Fibroblast of the aortic adventitia (primary cell): ENCODE results near the gene ST13. TPM values are rescaled to one million over a fixed set of nuclear protein-coding genes. Genes with fewer than 3 reads are reported as not detected.

Source experiments
- DNase-seq: peaks from one replicate; pipeline ENCODE4 v3.0.0-alpha.2; 2010; ENCODE audit warnings: low read depth
- H3K4me3 ChIP-seq: 2 replicates; pipeline ENCODE4 v1.5.1; 2011; ENCODE audit warnings: low read depth, mild to moderate bottlenecking, control low read depth, low read length, moderate library complexity
- total RNA-seq: library from RNA; depleted of rRNA; stranded (reverse); fragments of >200 nt; gene quantifications from 2 replicates; pipeline ENCODE4 v1.2.3, GENCODE V29; 2012; ENCODE audit warnings: low replicate concordance
- TF ChIP-seq, protein P1 (sequence below): IDR thresholded peaks from 2 replicates; pipeline ENCODE4 v1.5.1; 2011; ENCODE audit warnings: mild to moderate bottlenecking, low read length, control low read depth, inconsistent platforms; ENCODE audit not compliant: insufficient read depth

The ST13 gene
- total RNA-seq: 154 and 514 TPM in 2 replicates

- peak within 1 kb of the TSS; percentile 99 for H3K4me3 ChIP-seq
- TF ChIP-seq, protein P1, sequence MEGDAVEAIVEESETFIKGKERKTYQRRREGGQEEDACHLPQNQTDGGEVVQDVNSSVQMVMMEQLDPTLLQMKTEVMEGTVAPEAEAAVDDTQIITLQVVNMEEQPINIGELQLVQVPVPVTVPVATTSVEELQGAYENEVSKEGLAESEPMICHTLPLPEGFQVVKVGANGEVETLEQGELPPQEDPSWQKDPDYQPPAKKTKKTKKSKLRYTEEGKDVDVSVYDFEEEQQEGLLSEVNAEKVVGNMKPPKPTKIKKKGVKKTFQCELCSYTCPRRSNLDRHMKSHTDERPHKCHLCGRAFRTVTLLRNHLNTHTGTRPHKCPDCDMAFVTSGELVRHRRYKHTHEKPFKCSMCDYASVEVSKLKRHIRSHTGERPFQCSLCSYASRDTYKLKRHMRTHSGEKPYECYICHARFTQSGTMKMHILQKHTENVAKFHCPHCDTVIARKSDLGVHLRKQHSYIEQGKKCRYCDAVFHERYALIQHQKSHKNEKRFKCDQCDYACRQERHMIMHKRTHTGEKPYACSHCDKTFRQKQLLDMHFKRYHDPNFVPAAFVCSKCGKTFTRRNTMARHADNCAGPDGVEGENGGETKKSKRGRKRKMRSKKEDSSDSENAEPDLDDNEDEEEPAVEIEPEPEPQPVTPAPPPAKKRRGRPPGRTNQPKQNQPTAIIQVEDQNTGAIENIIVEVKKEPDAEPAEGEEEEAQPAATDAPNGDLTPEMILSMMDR: peak; percentile 25
- peak; percentile 97 for DNase-seq
Observed at GRCh38 chr22:40856513-40857308, at the start of gene ST13, which contains the start of gene XPNPEP3. Gene ST13 (minus strand): TSS chr22:40856639. CDS start chr22:40856540, 99 bp downstream. Gene XPNPEP3 (plus strand): TSS chr22:40857148. CDS start chr22:40857182, 34 bp downstream.

GRCh38 chr22:40904101-40904500 is 47.7 kb upstream of the ST13 start:
- no peak overlapping the region for H3K4me3 ChIP-seq
- no peak for DNase-seq
- TF ChIP-seq, protein P1: no peak

DNA sequence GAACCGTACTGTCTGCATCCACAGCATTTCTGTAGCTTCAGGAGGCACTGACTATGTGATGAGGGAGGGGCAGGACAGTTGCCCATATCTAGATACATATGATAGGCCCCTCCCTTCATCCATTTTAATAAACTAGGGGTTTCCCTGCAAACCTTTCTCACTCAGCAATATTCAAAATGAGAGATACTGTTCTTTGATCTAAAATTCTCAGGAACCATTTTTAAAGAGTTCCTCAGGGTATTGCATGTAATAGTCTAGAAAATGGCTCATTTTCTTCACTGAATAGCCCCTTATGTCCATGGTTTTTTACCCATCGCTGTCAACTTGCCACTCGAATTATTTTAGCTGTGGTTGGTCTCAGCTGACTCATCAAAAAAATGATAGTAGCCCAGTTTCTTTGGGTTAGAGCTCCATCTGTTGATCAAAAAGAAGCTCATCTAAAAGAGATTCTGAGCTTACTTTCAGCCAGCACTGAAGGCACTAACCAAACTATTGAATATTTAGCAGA is 42.5 kb upstream of the ST13 start:
- TF ChIP-seq, protein P1: peak; percentile 54
- DNase-seq: peak; percentile 67

DNA sequence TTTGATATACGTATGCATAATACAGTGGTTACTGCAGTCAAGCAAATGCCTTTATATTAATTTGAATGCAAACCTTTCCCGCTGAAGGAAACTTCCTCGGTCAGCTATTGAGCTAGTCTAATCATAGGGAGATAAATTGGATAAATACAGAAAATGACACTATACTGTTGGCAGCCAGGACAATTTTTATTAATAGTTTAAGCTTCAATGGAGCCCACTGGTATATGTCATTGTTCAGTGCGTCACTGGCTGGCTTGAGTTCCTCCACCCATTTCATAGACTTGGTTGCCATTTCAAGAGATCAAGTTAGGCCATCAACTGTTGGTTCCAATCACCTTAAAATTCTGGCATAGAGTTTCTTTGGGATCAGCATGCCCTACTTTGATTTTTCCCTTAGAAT is 38.0 kb upstream of the ST13 start:
- no peak for DNase-seq
- TF ChIP-seq, protein P1: no peak
- no peak overlapping the region for H3K4me3 ChIP-seq

More for the DNA sequence above, 42.5 kb upstream of the ST13 start:
- no peak overlapping the region for H3K4me3 ChIP-seq

- peak; percentile 8 for DNase-seq
- no peak overlapping the region for H3K4me3 ChIP-seq
- TF ChIP-seq, protein P1: no peak
Observed at GRCh38 chr22:40890881-40891280, 34.4 kb upstream of the ST13 start.

DNA sequence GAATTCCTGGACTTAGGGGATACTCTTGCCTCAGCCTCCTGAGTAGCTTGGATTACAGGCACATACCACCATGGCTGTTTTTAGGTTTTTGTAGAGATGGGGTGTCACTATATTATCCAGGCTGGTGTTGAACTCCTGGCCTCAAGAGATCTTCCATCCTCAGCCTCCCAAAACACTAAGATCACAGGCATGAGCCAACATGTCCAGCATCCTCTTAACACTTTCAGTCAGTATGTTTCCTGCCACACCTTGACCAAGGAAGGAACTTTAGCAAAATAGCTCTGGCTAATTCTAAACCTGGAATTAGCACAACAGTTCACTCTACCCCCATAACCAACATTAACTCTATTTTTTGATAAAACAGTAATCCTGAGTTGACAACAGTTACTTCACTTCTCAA is 32.7 kb upstream of the ST13 start:
- DNase-seq: no peak
- H3K4me3 ChIP-seq: no peak overlapping the region
- TF ChIP-seq, protein P1: no peak
